Ishikawa (cell line): ENCODE results near the gene PRKCH.

Experiments
- CEBPB ChIP-seq: IDR thresholded peaks from 2 replicates; pipeline ENCODE4 v1.6.1; 2012
- CREB1 ChIP-seq: IDR thresholded peaks from 2 replicates; pipeline ENCODE4 v1.6.1; 2012; ENCODE audit warnings: low read depth
- EGR1 ChIP-seq: IDR thresholded peaks from 2 replicates; pipeline ENCODE4 v1.6.1; 2012
- EP300 ChIP-seq: IDR thresholded peaks from 2 replicates; pipeline ENCODE4 v1.6.1; 2012; ENCODE audit warnings: borderline replicate concordance
- FOXM1 ChIP-seq: IDR thresholded peaks from 2 replicates; pipeline ENCODE4 v1.6.1; 2012; ENCODE audit warnings: low read depth, borderline replicate concordance
- RAD21 ChIP-seq: IDR thresholded peaks from 2 replicates; pipeline ENCODE4 v1.6.1; 2012; ENCODE audit warnings: low read depth
- REST ChIP-seq: IDR thresholded peaks from 2 replicates; pipeline ENCODE4 v1.6.1; 2012; ENCODE audit warnings: low read depth, mild to moderate bottlenecking
- TAF1 ChIP-seq: IDR thresholded peaks from 2 replicates; pipeline ENCODE4 v1.6.1; 2012; ENCODE audit warnings: low read depth, mild to moderate bottlenecking
- TCF12 ChIP-seq: IDR thresholded peaks from 2 replicates; pipeline ENCODE4 v1.6.1; 2012; ENCODE audit warnings: low read depth
- TEAD4 ChIP-seq: IDR thresholded peaks from 2 replicates; pipeline ENCODE4 v1.6.1; 2012
- ZBTB7A ChIP-seq: IDR thresholded peaks from 2 replicates; pipeline ENCODE4 v1.6.1; 2012; ENCODE audit warnings: low read depth
- TF ChIP-seq, protein P1 (sequence below): IDR thresholded peaks from 2 replicates; pipeline ENCODE4 v1.6.1; 2012

DNA sequence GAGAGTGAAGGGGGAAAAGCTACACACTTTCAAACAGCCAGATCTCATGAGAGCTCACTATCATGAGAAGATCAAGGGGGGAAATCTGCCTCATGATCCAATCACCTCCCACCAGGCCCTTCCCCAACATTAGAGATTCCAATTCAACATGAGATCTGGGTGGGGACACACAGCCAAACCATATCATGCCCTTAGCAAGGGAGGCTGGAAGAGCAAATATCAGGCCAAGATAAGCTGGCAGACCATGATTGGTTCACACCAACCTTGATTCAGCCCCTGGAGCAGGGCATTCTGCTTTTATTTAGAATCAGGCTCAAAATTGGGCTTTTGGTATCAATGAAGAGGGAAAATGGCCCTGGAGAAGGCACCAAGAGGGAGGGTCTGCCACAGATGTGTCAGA lies 137.4 kb downstream of the PRKCH start:
- no peak for TF ChIP-seq FOXM1
- TF ChIP-seq, protein P1, sequence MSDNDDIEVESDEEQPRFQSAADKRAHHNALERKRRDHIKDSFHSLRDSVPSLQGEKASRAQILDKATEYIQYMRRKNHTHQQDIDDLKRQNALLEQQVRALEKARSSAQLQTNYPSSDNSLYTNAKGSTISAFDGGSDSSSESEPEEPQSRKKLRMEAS: no peak
- no peak for TF ChIP-seq TEAD4
- TF ChIP-seq EP300: no peak
- no peak for TF ChIP-seq RAD21
- no peak for TF ChIP-seq TCF12
- TF ChIP-seq CEBPB: no peak
- no peak for TF ChIP-seq TAF1
- TF ChIP-seq EGR1: no peak
- TF ChIP-seq REST: no peak
- TF ChIP-seq ZBTB7A: no peak
- TF ChIP-seq CREB1: no peak
